Mesodermal cell (in vitro differentiated cells): ENCODE results near the gene SERTAD4.

Source experiments
- H3K27ac ChIP-seq: 2 replicates; pipeline ENCODE4 v1.7.0; 2013; ENCODE audit warnings: mild to moderate bottlenecking, low read depth, low read length, moderate library complexity; ENCODE audit not compliant: severe bottlenecking
- H3K36me3 ChIP-seq: 2 replicates; pipeline ENCODE4 v1.7.1; 2013; ENCODE audit warnings: mild to moderate bottlenecking, low read length, moderate library complexity; ENCODE audit not compliant: control insufficient read depth, insufficient read depth
- H3K4me1 ChIP-seq: one replicate; pipeline ENCODE4 v1.7.1; 2013; ENCODE audit warnings: mild to moderate bottlenecking, low read length; ENCODE audit not compliant: insufficient read depth, control insufficient read depth, poor library complexity, severe bottlenecking
- H3K4me3 ChIP-seq: 2 replicates; pipeline ENCODE4 v1.7.0; 2013; ENCODE audit warnings: low read length, control low read depth, mild to moderate bottlenecking; ENCODE audit not compliant: insufficient read depth, poor library complexity, severe bottlenecking; ENCODE audit errors: extremely low read depth
- H3K9me3 ChIP-seq: 2 replicates; pipeline ENCODE4 v1.7.1; 2013; ENCODE audit warnings: mild to moderate bottlenecking, low read length, moderate library complexity; ENCODE audit not compliant: control insufficient read depth
- WGBS, 2 experiments: methylation state at CpG; one replicate each; pipeline ENCODE4 v1.1.5; 2013; ENCODE audit warnings: missing lambda C conversion rate in 2 of 2; ENCODE audit not compliant: insufficient coverage in 2 of 2; 5-methylcytosine and 5-hydroxymethylcytosine counted together

SERTAD4 gene

DNA sequence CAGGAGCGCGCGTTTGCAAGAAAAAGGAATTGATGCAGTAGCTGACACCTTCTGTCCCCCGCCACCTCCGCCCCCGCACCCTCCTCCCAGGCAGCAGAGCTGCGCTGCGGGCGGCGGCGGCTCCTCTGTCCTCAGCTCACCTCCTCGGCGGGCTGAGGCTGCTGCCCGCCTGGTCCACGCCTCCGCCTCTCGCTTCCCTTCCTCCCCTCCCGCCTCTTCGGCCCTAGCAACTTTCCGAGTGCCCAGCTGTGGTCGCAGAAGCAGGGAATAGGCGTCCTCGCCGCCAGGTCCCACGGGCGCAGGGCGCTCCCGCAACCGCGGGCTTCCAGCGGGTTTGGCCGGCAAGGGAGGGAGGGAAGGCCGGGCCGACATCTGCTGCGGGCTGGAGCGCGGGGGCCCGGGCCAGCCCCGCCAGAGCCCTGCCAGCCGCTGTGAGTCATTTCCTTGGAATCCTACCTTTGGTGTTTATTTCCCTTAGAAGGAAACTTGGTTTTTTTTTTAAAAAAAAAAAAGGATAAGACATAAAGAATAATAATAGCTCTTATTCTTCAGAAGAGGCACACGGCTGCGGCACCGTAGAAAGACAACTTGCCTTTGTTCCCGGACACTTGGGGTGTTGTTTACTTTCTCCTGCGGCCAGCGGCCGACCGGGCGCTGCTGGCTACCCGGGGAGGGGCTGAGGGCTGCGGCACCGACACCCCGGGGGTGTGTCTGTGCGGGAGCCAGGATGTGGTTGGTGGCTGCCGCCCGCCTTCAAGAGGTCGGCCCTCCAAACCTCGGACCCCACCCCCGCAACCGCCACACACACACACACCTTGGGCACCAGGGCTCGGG lies 1.1 kb downstream of the SERTAD4 start:
- Histone ChIP-seq H3K4me3 (peak overlapping the region; percentile 68), H3K9me3 (no peaks in the 10 kb centered on the region), H3K4me1 (peaks cover 21% of the 10 kb centered on the region), H3K27ac (peak overlapping the region; percentile 55), H3K36me3 (peaks cover 3% of the 10 kb centered on the region)
- 0% methylated on average over 33 to 41 of the region's 61 CpGs for WGBS, 2 experiments

DNA sequence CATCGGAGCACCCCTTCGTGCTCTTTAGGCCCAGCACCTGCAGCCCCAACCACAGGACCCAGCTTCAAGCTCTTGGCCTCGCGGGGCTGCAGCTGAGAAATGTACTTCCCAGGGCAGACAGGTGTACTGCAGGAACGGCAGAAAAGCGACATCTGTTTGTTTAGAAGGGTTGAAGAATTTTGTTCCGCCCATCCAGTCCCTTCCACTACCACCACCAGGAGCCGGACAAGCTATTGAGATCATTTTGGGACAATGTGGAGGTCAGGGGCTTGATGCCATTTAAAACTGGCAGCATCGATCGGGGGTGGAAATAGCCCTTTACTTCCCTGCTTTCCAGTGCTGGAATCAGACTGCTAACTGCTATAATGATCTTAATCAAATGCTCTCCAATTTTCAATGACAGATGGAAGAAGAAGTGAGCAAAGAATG lies 1.7 kb downstream of the SERTAD4 start:
- no peak overlapping the region for H3K27ac ChIP-seq
- H3K9me3 ChIP-seq = no peaks in the 10 kb centered on the region
- H3K36me3 ChIP-seq = peaks cover 3% of the 10 kb centered on the region
- peaks cover 21% of the 10 kb centered on the region for H3K4me1 ChIP-seq
- H3K4me3 ChIP-seq = peak overlapping the region; percentile 68
- WGBS, 2 experiments = 0 to 45% methylated on average over 2 to 4 of the region's 10 CpGs

DNA sequence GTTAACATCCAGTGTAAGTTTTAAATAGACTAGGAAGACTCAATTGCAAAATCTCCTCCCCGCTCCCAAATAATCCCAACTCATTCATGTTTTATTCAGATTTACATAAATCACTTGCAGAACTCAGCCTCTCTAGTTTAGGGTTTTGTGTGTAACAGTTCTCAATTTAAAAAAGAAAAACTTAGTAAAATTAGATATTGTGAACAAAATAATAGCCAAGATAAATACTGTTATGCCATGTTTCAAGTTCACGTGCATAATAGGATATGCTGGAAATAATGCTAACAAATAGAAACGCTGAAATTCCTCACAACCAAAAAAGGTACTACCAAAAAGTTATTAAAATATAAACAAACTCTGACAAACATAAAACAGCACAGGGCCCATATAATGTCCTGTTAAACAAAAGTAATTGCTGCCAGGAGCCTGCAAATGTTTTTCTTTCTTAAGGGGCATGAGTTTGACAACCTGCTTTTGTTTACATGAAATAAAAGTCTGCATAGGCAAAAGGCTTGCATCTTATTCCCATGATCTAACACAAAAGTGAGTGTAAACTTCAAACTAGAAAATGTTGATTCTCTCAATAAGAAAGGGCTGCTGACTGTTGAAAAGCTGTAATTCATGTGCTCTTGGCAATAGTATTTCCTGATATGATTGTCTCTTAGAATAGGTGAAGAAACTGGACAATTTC lies 2.9 kb downstream of the SERTAD4 start:
- H3K27ac ChIP-seq = no peak overlapping the region
- peaks cover 3% of the 10 kb centered on the region for H3K36me3 ChIP-seq
- H3K9me3 ChIP-seq = no peaks in the 10 kb centered on the region
- no peak overlapping the region for H3K4me3 ChIP-seq
- no CpG with 5 or more reads among the region's 3 CpGs for WGBS, 2 experiments
- peaks cover 21% of the 10 kb centered on the region for H3K4me1 ChIP-seq

DNA sequence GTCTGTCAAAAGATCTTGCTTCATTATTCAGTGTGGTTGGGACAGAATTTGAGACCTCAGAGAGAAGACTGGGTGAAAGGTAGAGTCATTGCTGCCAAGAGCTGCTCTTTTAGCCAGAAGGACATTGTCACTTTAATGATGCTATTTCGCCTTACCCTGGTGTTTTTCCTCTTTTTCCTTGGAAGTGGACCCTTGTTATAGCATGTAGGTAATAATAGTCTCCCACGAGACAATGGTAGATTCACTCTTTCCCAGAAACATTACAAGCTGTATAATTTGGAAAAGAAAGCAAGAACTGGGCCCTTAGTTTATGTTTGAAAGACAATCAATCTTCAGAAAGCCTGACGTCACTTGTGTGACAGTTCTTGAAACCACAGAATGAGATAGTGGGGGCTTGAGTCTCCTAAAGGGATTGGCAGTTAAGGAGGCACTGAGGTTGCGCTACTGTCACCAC lies 3.8 kb downstream of the SERTAD4 start:
- peak overlapping the region; percentile 82 for H3K27ac ChIP-seq
- WGBS, 2 experiments = 33 to 90% methylated on average over 1 to 2 of the region's 4 CpGs

DNA sequence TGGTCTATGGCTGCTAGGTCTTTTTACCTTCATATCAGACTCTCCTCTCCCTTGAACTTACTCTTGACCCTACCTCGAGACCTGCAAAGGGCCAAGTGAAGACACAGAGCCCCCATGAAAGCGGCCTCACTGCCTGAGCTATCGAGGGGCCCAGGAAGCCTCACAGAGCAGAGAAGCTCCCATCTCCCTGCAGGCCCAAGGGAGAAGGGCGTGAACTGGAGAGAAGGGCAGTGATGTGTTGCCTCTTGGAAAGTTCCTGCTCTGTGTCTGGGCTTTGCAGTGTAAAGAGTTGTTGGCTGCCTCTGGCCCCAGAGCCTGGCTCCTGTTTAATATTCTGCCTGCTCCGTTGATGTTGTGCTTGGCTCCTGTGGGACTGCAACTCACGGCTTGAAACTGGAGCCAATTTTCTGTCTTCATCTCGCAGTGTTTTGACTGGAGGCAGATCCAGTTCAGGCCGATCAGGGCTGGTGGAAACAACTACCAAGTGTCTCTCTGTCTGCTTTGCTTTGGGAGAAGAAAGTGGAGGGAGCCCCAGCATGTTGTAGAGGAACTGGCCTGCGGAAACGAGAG lies 4.3 kb downstream of the SERTAD4 start:
- Histone ChIP-seq H3K9me3 (no peaks in the 10 kb centered on the region), H3K36me3 (peaks cover 3% of the 10 kb centered on the region), H3K4me1 (peaks cover 19% of the 10 kb centered on the region), H3K4me3 (no peak overlapping the region), H3K27ac (peak overlapping the region; percentile 82)
- WGBS, 2 experiments = 64 to 66% methylated on average over 8 to 9 of the region's 10 CpGs

More for the DNA sequence above, 3.8 kb downstream of the SERTAD4 start:
- peaks cover 3% of the 10 kb centered on the region for H3K36me3 ChIP-seq
- peaks cover 21% of the 10 kb centered on the region for H3K4me1 ChIP-seq
- no peaks in the 10 kb centered on the region for H3K9me3 ChIP-seq
- H3K4me3 ChIP-seq = no peak overlapping the region

DNA sequence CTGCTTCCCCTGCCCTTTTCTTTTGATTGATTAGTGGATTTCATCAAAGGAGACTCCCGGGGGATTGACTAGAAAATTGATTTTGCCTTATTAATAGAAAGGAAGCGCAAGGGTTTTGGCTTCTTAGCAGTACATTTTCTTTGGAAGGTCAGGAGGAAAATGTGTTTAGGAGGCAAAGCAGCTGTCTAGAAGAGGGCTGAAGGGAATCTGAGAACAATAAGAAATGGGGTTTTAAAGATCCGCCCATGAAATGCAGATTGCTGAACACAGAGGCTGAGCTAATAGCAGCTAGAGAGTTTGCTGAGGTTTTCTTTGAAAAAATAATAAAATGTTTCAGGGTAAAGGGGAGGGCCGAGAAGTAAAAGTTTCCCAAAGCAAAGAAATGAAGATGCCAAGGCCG lies 4.9 kb downstream of the SERTAD4 start:
- no peak overlapping the region for H3K4me3 ChIP-seq
- H3K4me1 ChIP-seq = peaks cover 17% of the 10 kb centered on the region
- peak overlapping the region; percentile 82 for H3K27ac ChIP-seq
- H3K9me3 ChIP-seq = no peaks in the 10 kb centered on the region
- H3K36me3 ChIP-seq = peaks cover 3% of the 10 kb centered on the region
- WGBS, 2 experiments = 83 to 86% methylated on average over 5 of the region's 5 CpGs

DNA sequence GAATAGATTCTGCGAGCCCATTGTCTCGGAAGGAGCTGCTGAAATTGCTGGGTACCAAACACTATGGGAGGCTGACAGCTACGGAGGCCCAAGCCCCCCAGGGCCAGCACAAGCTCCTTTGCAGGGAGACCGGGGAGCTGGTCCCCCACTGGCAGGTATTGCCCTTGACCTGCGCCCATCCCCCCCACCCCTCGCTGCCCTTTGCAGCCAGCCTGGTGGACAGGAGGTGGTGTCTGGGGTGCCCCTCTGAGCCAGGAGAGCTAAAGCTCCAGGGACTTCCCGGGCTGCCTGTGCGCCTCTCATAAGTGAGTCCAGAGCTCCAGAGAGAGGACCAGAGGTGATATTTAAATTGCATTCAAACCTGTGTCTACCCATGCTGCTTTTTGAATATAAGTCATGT lies 5.4 kb downstream of the SERTAD4 start:
- peaks cover 17% of the 10 kb centered on the region for H3K4me1 ChIP-seq
- H3K27ac ChIP-seq = peak overlapping the region; percentile 82
- no peak overlapping the region for H3K4me3 ChIP-seq
- H3K36me3 ChIP-seq = peaks cover 3% of the 10 kb centered on the region
- 84 to 94% methylated on average over 4 of the region's 8 CpGs for WGBS, 2 experiments
- H3K9me3 ChIP-seq = no peaks in the 10 kb centered on the region

DNA sequence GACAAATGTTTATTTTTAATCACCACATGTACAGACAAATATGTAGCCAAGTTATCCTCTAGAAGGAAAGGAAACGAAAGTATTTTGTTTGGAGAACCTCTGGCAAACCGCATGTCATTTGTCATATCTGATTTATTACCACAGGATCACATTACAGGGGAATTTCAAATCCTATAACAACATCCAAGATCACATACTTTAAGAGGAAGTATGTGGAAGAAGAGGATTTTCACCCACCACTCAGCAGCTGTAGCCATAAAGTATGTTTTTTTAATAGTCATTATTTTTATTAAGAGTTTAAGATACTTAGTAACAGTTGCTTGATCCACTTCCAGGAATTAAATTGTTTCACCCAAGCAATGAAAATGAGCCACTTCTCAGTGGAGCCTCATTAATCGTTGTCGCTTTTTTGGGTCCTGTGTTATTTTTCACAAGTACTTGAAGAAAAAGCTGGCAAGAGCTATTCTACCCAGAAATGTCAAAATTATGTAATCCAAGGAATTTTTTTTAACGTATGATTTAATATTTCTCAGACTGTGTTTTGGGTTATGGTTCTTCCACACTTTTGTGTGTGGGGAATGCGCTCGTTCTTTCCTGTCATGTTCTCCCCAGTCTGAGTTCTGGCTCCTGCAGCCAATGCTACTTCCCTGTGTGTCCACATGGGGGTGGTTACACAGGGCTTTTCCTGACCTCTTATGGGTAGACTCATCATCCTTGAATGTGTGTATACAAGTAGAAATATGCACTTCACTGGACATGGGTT lies 6.9 kb downstream of the SERTAD4 start:
- 100% methylated on average over 2 of the region's 7 CpGs; no CpG with 5 or more reads in 1 of the 2 experiments for WGBS, 2 experiments
- H3K36me3 ChIP-seq = peaks cover 3% of the 10 kb centered on the region
- peaks cover 14% of the 10 kb centered on the region for H3K4me1 ChIP-seq
- no peak overlapping the region for H3K27ac ChIP-seq
- no peak overlapping the region for H3K4me3 ChIP-seq
- H3K9me3 ChIP-seq = no peaks in the 10 kb centered on the region

DNA sequence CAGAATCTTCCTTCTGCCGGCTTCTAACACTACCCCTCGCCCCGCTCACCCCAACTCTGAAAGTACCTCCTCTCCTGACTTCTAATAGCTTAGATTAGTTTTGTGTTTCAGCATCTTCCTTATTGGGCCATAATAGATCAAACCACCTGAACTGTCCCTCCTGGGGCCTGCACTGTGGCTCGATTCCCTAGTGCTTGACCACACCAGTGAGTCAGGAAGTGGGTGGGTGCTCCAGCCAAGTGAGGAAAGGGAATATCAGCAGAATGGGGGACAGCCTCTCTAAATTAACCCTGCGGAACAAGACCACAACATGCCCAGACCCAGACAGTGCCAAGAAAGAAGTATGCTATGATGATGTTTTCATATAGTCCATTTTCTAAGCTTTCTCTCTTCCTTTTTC lies 8.5 kb downstream of the SERTAD4 start:
- peaks cover 18% of the 10 kb centered on the region for H3K4me1 ChIP-seq
- H3K4me3 ChIP-seq = no peak overlapping the region
- H3K27ac ChIP-seq = no peak overlapping the region
- H3K9me3 ChIP-seq = no peaks in the 10 kb centered on the region
- H3K36me3 ChIP-seq = peaks cover 3% of the 10 kb centered on the region
- WGBS, 2 experiments = 83 to 100% methylated on average over 1 to 2 of the region's 5 CpGs

DNA sequence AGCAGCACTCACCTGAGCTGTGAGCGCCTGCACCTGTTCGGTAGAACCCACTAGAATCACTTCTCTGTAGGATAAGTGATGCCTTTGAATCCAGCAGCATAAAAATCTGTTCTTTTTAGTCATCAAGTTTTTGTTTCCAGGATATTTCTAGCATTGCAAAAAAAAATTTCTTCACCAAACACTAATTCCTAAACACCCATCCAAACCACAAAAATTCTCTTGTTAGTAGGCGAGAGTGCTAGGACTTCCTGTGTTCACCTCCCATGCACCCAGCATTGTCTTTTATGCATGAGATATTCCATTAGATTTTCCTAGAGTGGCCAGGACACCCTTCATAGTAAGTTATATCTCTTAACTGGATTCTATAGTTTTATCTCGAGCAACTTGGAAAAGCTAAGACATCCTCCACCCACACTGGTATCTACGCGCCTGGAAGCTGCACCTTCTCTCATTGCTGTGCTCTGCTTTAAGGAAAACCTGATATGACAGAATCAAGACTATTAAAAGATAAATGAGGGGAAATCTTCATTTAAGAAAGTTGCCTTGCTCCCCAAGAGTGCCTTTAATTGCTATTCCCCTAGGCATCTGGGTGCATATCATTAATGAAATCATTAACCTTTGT lies 12.3 kb downstream of the SERTAD4 start:
- no peak overlapping the region for H3K4me3 ChIP-seq
- 93 to 98% methylated on average over 2 to 6 of the region's 6 CpGs for WGBS, 2 experiments
- H3K9me3 ChIP-seq = no peaks in the 10 kb centered on the region

More for the DNA sequence above, 12.3 kb downstream of the SERTAD4 start:
- Histone ChIP-seq H3K4me1 (peaks cover 11% of the 10 kb centered on the region), H3K36me3 (no peaks in the 10 kb centered on the region), H3K27ac (no peak overlapping the region)
